Measurements from ENCODE around the gene GYPA. TPM values are rescaled to one million over a fixed set of nuclear protein-coding genes. Genes with fewer than 3 reads are reported as not detected.
"Not testable (repeated sequence)": the region's sequence is repeated elsewhere in the genome, so short reads cannot be mapped to it uniquely, and the experiment has no call there.

Gene GYPA
- polyA plus RNA-seq, 1 donor from 2014 or later, result 1.1 TPM

DNA sequence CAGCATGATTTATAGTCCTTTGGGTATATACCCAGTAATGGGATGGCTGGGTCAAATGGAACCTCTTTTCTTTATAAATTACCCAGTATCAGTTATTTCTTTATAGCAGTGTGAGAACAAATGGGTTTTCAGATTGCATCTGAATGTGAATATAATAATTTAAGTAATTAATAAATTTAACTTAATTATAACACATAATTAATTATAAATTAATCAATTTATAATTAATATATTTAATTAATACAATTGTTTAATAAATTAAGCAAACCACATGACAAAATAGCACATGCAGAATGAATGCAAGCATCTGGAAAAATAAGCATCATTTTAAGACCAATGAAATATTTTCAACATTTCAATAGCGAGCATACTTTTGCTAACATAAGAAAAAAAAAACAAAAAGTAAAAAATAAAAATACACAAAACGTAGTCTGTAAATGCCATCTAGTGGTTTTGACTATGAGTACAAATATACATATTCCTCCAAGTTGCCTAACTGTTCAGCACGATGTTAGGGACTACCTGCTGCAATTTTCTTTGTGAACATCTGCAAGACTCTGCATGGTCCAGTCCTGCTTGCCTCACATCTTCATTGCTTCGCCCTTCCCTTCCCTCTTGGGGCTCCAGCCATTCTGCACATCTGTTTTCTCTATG, 16.4 kb downstream of the GYPA start:
- H3K4me2 ChIP-seq (ENCODE audit: low read length); H3K36me3 ChIP-seq (ENCODE audit: insufficient read depth, low read length); H2AFZ ChIP-seq (ENCODE audit: low read depth, low read length); H4K20me1 ChIP-seq (ENCODE audit: insufficient read depth); H3F3A ChIP-seq (ENCODE audit: insufficient read depth, low read length, poor library complexity, severe bottlenecking); H3K9me3 ChIP-seq (ENCODE audit: low read length); H3K27me3 ChIP-seq (ENCODE audit: insufficient read depth, low read depth, low read length); H3K79me2 ChIP-seq (replicated peaks; ENCODE audit: insufficient read depth, low read length); H3K9ac ChIP-seq (ENCODE audit: low read length); H3K27ac ChIP-seq (ENCODE audit: low read length); H3K4me3 ChIP-seq (ENCODE audit: low read length); H3K9me2 ChIP-seq (ENCODE audit: insufficient read depth, low read length): not testable (repeated sequence)
- TF ChIP-seq SMC3 (conservative IDR thresholded peaks at IDR 0.05; ENCODE audit: poor library complexity) (peak; percentile 13), RAD21 (conservative IDR thresholded peaks at IDR 0.05) (peak; percentile 41)
- TF ChIP-seq, protein P1, sequence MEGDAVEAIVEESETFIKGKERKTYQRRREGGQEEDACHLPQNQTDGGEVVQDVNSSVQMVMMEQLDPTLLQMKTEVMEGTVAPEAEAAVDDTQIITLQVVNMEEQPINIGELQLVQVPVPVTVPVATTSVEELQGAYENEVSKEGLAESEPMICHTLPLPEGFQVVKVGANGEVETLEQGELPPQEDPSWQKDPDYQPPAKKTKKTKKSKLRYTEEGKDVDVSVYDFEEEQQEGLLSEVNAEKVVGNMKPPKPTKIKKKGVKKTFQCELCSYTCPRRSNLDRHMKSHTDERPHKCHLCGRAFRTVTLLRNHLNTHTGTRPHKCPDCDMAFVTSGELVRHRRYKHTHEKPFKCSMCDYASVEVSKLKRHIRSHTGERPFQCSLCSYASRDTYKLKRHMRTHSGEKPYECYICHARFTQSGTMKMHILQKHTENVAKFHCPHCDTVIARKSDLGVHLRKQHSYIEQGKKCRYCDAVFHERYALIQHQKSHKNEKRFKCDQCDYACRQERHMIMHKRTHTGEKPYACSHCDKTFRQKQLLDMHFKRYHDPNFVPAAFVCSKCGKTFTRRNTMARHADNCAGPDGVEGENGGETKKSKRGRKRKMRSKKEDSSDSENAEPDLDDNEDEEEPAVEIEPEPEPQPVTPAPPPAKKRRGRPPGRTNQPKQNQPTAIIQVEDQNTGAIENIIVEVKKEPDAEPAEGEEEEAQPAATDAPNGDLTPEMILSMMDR (IDR thresholded peaks at IDR 0.05; ENCODE audit: poor library complexity, severe bottlenecking), result peak; percentile 29

DNA sequence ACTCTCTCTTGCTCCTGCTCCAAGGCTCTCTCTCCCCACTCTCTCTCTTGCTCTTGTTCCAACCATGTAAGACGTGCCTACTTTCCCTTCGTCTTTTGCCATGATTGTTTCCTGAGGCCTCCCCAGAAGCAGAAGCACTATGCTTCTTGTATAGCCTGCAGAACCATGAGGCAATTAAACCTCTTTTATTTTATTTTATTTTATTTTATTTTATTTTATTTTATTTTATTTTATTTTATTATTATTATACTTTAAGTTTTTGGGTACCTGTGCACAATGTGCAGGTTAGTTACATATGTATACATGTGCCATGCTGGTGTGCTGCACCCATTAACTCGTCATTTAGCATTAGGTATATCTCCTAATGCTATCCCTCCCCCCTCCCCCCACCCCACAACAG, 17.2 kb downstream of the GYPA start:
- not testable (repeated sequence) for H4K20me1 ChIP-seq (ENCODE audit: insufficient read depth); H3K79me2 ChIP-seq (replicated peaks; ENCODE audit: insufficient read depth, low read length); H3K27me3 ChIP-seq (ENCODE audit: insufficient read depth, low read depth, low read length); H3F3A ChIP-seq (ENCODE audit: insufficient read depth, low read length, poor library complexity, severe bottlenecking); H3K9me3 ChIP-seq (ENCODE audit: low read length); H3K27ac ChIP-seq (ENCODE audit: low read length); H3K36me3 ChIP-seq (ENCODE audit: insufficient read depth, low read length); H3K4me3 ChIP-seq (ENCODE audit: low read length); H3K9me2 ChIP-seq (ENCODE audit: insufficient read depth, low read length); H3K9ac ChIP-seq (ENCODE audit: low read length); H2AFZ ChIP-seq (ENCODE audit: low read depth, low read length); H3K4me2 ChIP-seq (ENCODE audit: low read length)

DNA sequence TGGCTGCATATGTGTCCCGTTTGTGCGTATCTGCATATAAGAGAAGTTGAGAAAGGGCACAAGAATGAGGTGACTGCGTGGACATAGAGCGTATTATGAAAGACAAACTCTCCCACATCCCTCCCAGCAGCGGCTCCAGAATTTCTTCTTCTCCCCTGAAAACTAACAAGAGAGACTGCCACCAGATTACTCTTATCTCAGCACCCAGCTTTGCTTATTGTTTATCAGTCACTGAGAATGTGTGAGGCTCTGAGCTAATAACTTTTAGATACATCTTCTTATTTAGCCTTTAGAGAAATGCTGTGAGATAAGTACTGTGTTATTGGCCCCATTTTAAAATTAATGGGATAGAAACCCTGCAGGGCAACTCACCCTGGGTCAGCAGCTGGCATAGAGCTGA, 20.8 kb downstream of the GYPA start:
- not testable (repeated sequence) for H3K9ac ChIP-seq (ENCODE audit: low read length); H3K79me2 ChIP-seq (replicated peaks; ENCODE audit: insufficient read depth, low read length); H4K20me1 ChIP-seq (ENCODE audit: insufficient read depth); H3K27ac ChIP-seq (ENCODE audit: low read length); H2AFZ ChIP-seq (ENCODE audit: low read depth, low read length); H3K27me3 ChIP-seq (ENCODE audit: insufficient read depth, low read depth, low read length); H3K4me2 ChIP-seq (ENCODE audit: low read length); H3K36me3 ChIP-seq (ENCODE audit: insufficient read depth, low read length); H3K9me3 ChIP-seq (ENCODE audit: low read length); H3K4me3 ChIP-seq (ENCODE audit: low read length); H3F3A ChIP-seq (ENCODE audit: insufficient read depth, low read length, poor library complexity, severe bottlenecking); H3K9me2 ChIP-seq (ENCODE audit: insufficient read depth, low read length)

DNA sequence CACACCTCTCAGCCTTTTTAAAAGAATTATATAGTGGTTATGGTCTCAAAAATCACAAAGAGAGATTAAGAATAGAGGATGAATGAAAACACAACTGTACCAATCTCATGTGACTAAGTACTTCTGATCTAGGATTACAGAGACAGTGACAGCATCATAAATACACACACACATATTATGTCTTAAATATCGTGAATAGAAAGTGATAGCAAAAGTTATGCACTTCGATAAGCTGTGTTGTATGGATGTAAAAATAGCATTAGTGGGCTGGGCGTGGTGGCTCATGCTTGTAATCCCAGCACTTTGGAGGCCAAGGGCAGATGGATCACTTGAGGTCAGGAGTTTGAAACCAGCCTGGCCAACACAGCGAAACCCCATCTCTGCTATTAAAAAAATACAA, 25.0 kb downstream of the GYPA start:
- H3K79me2 ChIP-seq (replicated peaks; ENCODE audit: insufficient read depth, low read length), result no peaks in the 10 kb centered on the region
- H3K4me3 ChIP-seq (ENCODE audit: low read length), result no peak overlapping the region
- H3K9me3 ChIP-seq (ENCODE audit: low read length), result no peaks in the 10 kb centered on the region
- H3K27ac ChIP-seq (ENCODE audit: low read length), result no peak overlapping the region
- H3K27me3 ChIP-seq (ENCODE audit: insufficient read depth, low read depth, low read length), result no peaks in the 10 kb centered on the region
- H3K36me3 ChIP-seq (ENCODE audit: insufficient read depth, low read length), result no peaks in the 10 kb centered on the region
- no peak overlapping the region for H2AFZ ChIP-seq (ENCODE audit: low read depth, low read length)
- no peaks in the 10 kb centered on the region for H3K9me2 ChIP-seq (ENCODE audit: insufficient read depth, low read length)
- H3F3A ChIP-seq (ENCODE audit: insufficient read depth, low read length, poor library complexity, severe bottlenecking), result no peaks in the 10 kb centered on the region
- no peaks in the 10 kb centered on the region for H4K20me1 ChIP-seq (ENCODE audit: insufficient read depth)
- no peak for TF ChIP-seq SMC3 (conservative IDR thresholded peaks at IDR 0.05; ENCODE audit: poor library complexity)
- TF ChIP-seq, protein P1 (IDR thresholded peaks at IDR 0.05; ENCODE audit: poor library complexity, severe bottlenecking), result no peak
- TF ChIP-seq POLR2AphosphoS5 (IDR thresholded peaks at IDR 0.05), result no peak
- TF ChIP-seq EZH2 (IDR thresholded peaks at IDR 0.05; ENCODE audit: borderline replicate concordance, insufficient read depth, low read length, poor library complexity, severe bottlenecking), result no peak
- TF ChIP-seq, protein P2, sequence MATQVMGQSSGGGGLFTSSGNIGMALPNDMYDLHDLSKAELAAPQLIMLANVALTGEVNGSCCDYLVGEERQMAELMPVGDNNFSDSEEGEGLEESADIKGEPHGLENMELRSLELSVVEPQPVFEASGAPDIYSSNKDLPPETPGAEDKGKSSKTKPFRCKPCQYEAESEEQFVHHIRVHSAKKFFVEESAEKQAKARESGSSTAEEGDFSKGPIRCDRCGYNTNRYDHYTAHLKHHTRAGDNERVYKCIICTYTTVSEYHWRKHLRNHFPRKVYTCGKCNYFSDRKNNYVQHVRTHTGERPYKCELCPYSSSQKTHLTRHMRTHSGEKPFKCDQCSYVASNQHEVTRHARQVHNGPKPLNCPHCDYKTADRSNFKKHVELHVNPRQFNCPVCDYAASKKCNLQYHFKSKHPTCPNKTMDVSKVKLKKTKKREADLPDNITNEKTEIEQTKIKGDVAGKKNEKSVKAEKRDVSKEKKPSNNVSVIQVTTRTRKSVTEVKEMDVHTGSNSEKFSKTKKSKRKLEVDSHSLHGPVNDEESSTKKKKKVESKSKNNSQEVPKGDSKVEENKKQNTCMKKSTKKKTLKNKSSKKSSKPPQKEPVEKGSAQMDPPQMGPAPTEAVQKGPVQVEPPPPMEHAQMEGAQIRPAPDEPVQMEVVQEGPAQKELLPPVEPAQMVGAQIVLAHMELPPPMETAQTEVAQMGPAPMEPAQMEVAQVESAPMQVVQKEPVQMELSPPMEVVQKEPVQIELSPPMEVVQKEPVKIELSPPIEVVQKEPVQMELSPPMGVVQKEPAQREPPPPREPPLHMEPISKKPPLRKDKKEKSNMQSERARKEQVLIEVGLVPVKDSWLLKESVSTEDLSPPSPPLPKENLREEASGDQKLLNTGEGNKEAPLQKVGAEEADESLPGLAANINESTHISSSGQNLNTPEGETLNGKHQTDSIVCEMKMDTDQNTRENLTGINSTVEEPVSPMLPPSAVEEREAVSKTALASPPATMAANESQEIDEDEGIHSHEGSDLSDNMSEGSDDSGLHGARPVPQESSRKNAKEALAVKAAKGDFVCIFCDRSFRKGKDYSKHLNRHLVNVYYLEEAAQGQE (IDR thresholded peaks at IDR 0.05; ENCODE audit: borderline replicate concordance), result no peak
- TF ChIP-seq EP300 (conservative IDR thresholded peaks at IDR 0.05; ENCODE audit: poor library complexity, severe bottlenecking), result no peak
- TF ChIP-seq MXI1 (conservative IDR thresholded peaks at IDR 0.05; ENCODE audit: poor library complexity, severe bottlenecking), result no peak
- TF ChIP-seq TAF1 (IDR thresholded peaks at IDR 0.05; ENCODE audit: low read depth), result no peak
- H3K4me2 ChIP-seq (ENCODE audit: low read length), result no peak overlapping the region
- no peak overlapping the region for H3K9ac ChIP-seq (ENCODE audit: low read length)
